HCT116 (cell line): ENCODE measurements around the gene EARS2. TPM values are rescaled to one million over a fixed set of nuclear protein-coding genes. Genes with fewer than 3 reads are reported as not detected.

ENCODE experiments used
- ATAC-seq: fragments of 200-7000 bp; cut with Tn5 transposase; 2 replicates; pipeline ENCODE4 v1.9.1; 2020; ENCODE audit warnings: mild to moderate bottlenecking, moderate library complexity
- BruUV-seq: library from RNA; stranded (reverse); fragments of 400-500 nt; replicated peaks from 2 replicates; lab custom pipeline; 2021; lab: Mats Ljungman, UMichigan
- CTCF ChIA-PET: fragments of 300-600 bp; sonication (Branson Sonifier 250); formaldehyde crosslinking; loops from one replicate; lab custom pipeline; 2021; ENCODE audit warnings: antibody characterized with exemption; lab: Charles Lee
- POLR2A ChIA-PET: fragments of 300-600, 350-600 bp; sonication (Branson Sonifier 250); formaldehyde crosslinking; loops from one replicate; lab custom pipeline; 2021; ENCODE audit warnings: antibody characterized with exemption; lab: Charles Lee
- RAD21 ChIA-PET, 2 experiments: fragments of 300-600 bp; sonication (Branson Sonifier 250); formaldehyde crosslinking; loops; one replicate each; lab custom pipeline; 2023; ENCODE audit warnings: low total read pairs in 2 of 2; ENCODE audit not compliant: uncharacterized antibody in 2 of 2, unreplicated experiment in 2 of 2, low non-redundant PET in 1 of 2; lab: Charles Lee
- DNase-seq: peaks from one replicate; pipeline ENCODE4 v3.0.0-alpha.2; 2010; ENCODE audit warnings: low read depth, low spot score
- H2AFZ ChIP-seq: fragments of 200-600 bp; shearing (Covaris generic), sonication (generic); 2 replicates; pipeline ENCODE4 v1.6.1; 2017; ENCODE audit warnings: low read depth, mixed run types, mixed read lengths, antibody characterized with exemption, low read length; ENCODE audit not compliant: poor library complexity, severe bottlenecking
- H3K27ac ChIP-seq: 2 replicates; pipeline ENCODE4 v1.5.1; 2012; ENCODE audit warnings: low read depth, low read length
- H3K27me3 ChIP-seq: fragments of 200-600 bp; sonication (generic); 2 replicates; pipeline ENCODE4 v1.6.1; 2016; ENCODE audit warnings: mixed run types, low read length, mixed read lengths; ENCODE audit not compliant: insufficient read depth
- H3K36me3 ChIP-seq, 2 experiments: fragments of 200-500 bp in 1 of 2; fragments of 200-600 bp in 1 of 2; sonication (Bioruptor generic) in 1 of 2; sonication (generic) in 1 of 2; 2 replicates each; pipeline versions ENCODE4 v1.5.1 to v1.6.1; 2014 to 2016; ENCODE audit warnings: low read length in 2 of 2, inconsistent platforms in 1 of 2, mixed read lengths in 1 of 2, mixed run types in 1 of 2; ENCODE audit not compliant: insufficient read depth in 2 of 2, control insufficient read depth in 1 of 2
- H3K4me1 ChIP-seq, 2 experiments: fragments of 200-600 bp in 1 of 2; sonication (generic) in 1 of 2; 2 replicates each; pipeline versions ENCODE4 v1.5.1 to v1.6.1; 2012 to 2017; ENCODE audit warnings: low read length in 2 of 2, inconsistent platforms in 1 of 2, mild to moderate bottlenecking in 1 of 2, mixed read lengths in 1 of 2, mixed run types in 1 of 2, moderate library complexity in 1 of 2; ENCODE audit not compliant: insufficient read depth in 2 of 2, control insufficient read depth in 1 of 2
- H3K4me2 ChIP-seq: fragments of 200-600 bp; sonication (generic); 2 replicates; pipeline ENCODE4 v1.6.1; 2017; ENCODE audit warnings: mixed run types, low read length, mixed read lengths
- H3K4me3 ChIP-seq, 2 experiments: fragments of 200-600 bp in 1 of 2; sonication (generic) in 1 of 2; replicated peaks in 1 of 2; 2 replicates each; pipeline ENCODE4 v1.5.1; 2011 to 2016; ENCODE audit warnings: low read length in 2 of 2, control low read depth in 1 of 2, low read depth in 1 of 2, mild to moderate bottlenecking in 1 of 2, mixed read lengths in 1 of 2, mixed run types in 1 of 2
- H3K79me2 ChIP-seq: fragments of 200-600 bp; sonication (generic); 2 replicates; pipeline ENCODE4 v1.6.1; 2017; ENCODE audit warnings: mild to moderate bottlenecking, mixed run types, low read length, moderate library complexity, mixed read lengths; ENCODE audit not compliant: insufficient read depth
- H3K9ac ChIP-seq: fragments of 200-600 bp; sonication (generic); 2 replicates; pipeline ENCODE4 v1.6.1; 2016; ENCODE audit warnings: low read length, mixed read lengths
- H3K9me2 ChIP-seq: fragments of 200-600 bp; sonication (generic), shearing (Covaris generic); 2 replicates; pipeline ENCODE4 v1.6.1; 2017; ENCODE audit warnings: mixed run types, mild to moderate bottlenecking, moderate library complexity; ENCODE audit not compliant: insufficient read depth
- H3K9me3 ChIP-seq, 2 experiments: fragments of 200-500 bp in 1 of 2; fragments of 200-600 bp in 1 of 2; sonication (Bioruptor generic) in 1 of 2; sonication (generic) in 1 of 2; 2 replicates each; pipeline ENCODE4 v1.6.1; 2014 to 2017; ENCODE audit warnings: low read length in 2 of 2, mixed read lengths in 2 of 2, inconsistent platforms in 1 of 2, low read depth in 1 of 2, mild to moderate bottlenecking in 1 of 2, mixed run types in 1 of 2, moderate library complexity in 1 of 2; ENCODE audit not compliant: control insufficient read depth in 1 of 2, insufficient read depth in 1 of 2
- H4K20me1 ChIP-seq: fragments of 200-600 bp; sonication (generic), shearing (Covaris generic); 2 replicates; pipeline ENCODE4 v1.6.1; 2017; ENCODE audit warnings: mixed run types, mild to moderate bottlenecking, moderate library complexity; ENCODE audit not compliant: insufficient read depth
- CBX3 ChIP-seq: IDR thresholded peaks from 2 replicates; pipeline ENCODE4 v1.6.1; 2012; ENCODE audit warnings: low read depth
- EZH2phosphoT487 ChIP-seq: fragments of 200-600 bp; IDR thresholded peaks from 2 replicates; pipeline ENCODE4 v1.6.1; 2018; ENCODE audit warnings: antibody characterized with exemption, borderline replicate concordance
- POLR2AphosphoS5 ChIP-seq: IDR thresholded peaks from 2 replicates; pipeline ENCODE4 v1.6.1; 2011; ENCODE audit warnings: mild to moderate bottlenecking, low read depth, low read length, moderate library complexity
- RAD21 ChIP-seq: IDR thresholded peaks from 2 replicates; pipeline ENCODE4 v1.6.1; 2012; ENCODE audit warnings: low read depth, mild to moderate bottlenecking
- SRF ChIP-seq: IDR thresholded peaks from 2 replicates; pipeline ENCODE4 v1.6.1; 2012; ENCODE audit warnings: low read depth
- TCF7L2 ChIP-seq: IDR thresholded peaks from 2 replicates; pipeline ENCODE4 v1.7.0; 2011; ENCODE audit warnings: borderline replicate concordance, inconsistent platforms; ENCODE audit not compliant: insufficient read depth, insufficient read length; ENCODE audit errors: extremely low read depth
- ZNF274 ChIP-seq: fragments of 200-500 bp; sonication (Bioruptor generic); IDR thresholded peaks from 2 replicates; pipeline ENCODE4 v1.6.1; 2014; ENCODE audit warnings: mild to moderate bottlenecking, low read depth, low read length, inconsistent platforms
- intact Hi-C: fragments of 100-400 bp; cut with micrococcal nuclease; formaldehyde crosslinking; loops from 2 replicates; pipeline ENCODE4 v1.10.0; 2022
- total RNA-seq: library from RNA; stranded (reverse); gene quantifications from one replicate; pipeline ENCODE4 v1.2.1, GENCODE V29; 2021; ENCODE audit not compliant: unreplicated experiment
- TF ChIP-seq, protein P1 (sequence below), 3 experiments: fragments of 200-600 bp in 1 of 3; sonication (generic) in 1 of 3; IDR thresholded peaks in 2 of 3; conservative IDR thresholded peaks in 1 of 3; 2 replicates each; pipeline ENCODE4 v1.5.1; 2012 to 2017; ENCODE audit warnings: low read depth in 2 of 3, low read length in 2 of 3, antibody characterized with exemption in 1 of 3, borderline replicate concordance in 1 of 3, control low read depth in 1 of 3, mild to moderate bottlenecking in 1 of 3, mixed read lengths in 1 of 3, mixed run types in 1 of 3, moderate library complexity in 1 of 3; ENCODE audit not compliant: insufficient read depth in 1 of 3
- TF ChIP-seq, protein P2 (sequence below): IDR thresholded peaks from 2 replicates; pipeline ENCODE4 v1.6.1; 2012
- TF ChIP-seq, protein P3 (sequence below): IDR thresholded peaks from 2 replicates; pipeline ENCODE4 v1.6.1; 2011; ENCODE audit warnings: mild to moderate bottlenecking, low read length, moderate library complexity; ENCODE audit not compliant: insufficient replicate concordance; ENCODE audit errors: extremely low read depth
- TF ChIP-seq, protein P4 (sequence below): IDR thresholded peaks from 2 replicates; pipeline ENCODE4 v1.6.1; 2012; ENCODE audit warnings: low read depth

EARS2 gene
- total RNA-seq, 1 experiment from 2014 or later: 35.6 TPM

DNA sequence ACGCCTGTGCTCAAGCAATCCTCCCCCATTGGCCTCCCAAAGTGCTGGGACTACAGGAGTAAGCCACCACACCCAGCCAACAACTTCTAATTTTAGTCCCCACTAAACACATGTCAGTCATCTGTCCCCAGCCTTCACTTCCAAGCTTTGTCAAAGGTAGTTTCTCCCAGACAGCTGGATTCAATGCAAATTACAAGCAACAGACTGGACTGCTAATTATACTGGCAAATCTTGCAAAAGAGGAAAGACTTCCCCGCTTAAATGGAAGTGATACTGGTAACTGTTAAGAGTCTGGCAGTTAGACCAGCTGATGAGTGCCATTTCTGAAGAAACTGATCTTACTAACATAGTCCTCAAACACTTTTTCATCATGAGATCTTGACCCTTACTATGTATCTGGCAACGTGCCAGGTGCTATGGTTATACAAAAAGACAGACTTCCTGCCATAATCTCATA lies 38.7 kb downstream of the EARS2 start:
- BruUV-seq: no TSS peak
- ChIA-PET RAD21 (no interaction called here), POLR2A (no interaction called here), CTCF (no interaction called here)
- H3K9me3 ChIP-seq: no peaks in the 10 kb centered on the region
- no peak overlapping the region for H3K4me2 ChIP-seq
- intact Hi-C loops: no loop called here
- TF ChIP-seq, protein P1, sequence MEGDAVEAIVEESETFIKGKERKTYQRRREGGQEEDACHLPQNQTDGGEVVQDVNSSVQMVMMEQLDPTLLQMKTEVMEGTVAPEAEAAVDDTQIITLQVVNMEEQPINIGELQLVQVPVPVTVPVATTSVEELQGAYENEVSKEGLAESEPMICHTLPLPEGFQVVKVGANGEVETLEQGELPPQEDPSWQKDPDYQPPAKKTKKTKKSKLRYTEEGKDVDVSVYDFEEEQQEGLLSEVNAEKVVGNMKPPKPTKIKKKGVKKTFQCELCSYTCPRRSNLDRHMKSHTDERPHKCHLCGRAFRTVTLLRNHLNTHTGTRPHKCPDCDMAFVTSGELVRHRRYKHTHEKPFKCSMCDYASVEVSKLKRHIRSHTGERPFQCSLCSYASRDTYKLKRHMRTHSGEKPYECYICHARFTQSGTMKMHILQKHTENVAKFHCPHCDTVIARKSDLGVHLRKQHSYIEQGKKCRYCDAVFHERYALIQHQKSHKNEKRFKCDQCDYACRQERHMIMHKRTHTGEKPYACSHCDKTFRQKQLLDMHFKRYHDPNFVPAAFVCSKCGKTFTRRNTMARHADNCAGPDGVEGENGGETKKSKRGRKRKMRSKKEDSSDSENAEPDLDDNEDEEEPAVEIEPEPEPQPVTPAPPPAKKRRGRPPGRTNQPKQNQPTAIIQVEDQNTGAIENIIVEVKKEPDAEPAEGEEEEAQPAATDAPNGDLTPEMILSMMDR (IDR thresholded peaks at IDR 0.05 in 2 of 3, conservative IDR thresholded peaks at IDR 0.05 in 1 of 3; ENCODE audit: borderline replicate concordance in 1 of 3, insufficient read depth in 1 of 3, low read depth in 2 of 3, low read length in 2 of 3): no peak
- TF ChIP-seq POLR2AphosphoS5 (no peak), SRF (no peak), TCF7L2 (no peak), CBX3 (no peak), EZH2phosphoT487 (no peak), ZNF274 (no peak), RAD21 (no peak)
- TF ChIP-seq, protein P2, sequence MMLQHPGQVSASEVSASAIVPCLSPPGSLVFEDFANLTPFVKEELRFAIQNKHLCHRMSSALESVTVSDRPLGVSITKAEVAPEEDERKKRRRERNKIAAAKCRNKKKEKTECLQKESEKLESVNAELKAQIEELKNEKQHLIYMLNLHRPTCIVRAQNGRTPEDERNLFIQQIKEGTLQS: no peak
- TF ChIP-seq, protein P3, sequence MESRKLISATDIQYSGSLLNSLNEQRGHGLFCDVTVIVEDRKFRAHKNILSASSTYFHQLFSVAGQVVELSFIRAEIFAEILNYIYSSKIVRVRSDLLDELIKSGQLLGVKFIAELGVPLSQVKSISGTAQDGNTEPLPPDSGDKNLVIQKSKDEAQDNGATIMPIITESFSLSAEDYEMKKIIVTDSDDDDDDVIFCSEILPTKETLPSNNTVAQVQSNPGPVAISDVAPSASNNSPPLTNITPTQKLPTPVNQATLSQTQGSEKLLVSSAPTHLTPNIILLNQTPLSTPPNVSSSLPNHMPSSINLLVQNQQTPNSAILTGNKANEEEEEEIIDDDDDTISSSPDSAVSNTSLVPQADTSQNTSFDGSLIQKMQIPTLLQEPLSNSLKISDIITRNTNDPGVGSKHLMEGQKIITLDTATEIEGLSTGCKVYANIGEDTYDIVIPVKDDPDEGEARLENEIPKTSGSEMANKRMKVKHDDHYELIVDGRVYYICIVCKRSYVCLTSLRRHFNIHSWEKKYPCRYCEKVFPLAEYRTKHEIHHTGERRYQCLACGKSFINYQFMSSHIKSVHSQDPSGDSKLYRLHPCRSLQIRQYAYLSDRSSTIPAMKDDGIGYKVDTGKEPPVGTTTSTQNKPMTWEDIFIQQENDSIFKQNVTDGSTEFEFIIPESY: no peak
- TF ChIP-seq, protein P4, sequence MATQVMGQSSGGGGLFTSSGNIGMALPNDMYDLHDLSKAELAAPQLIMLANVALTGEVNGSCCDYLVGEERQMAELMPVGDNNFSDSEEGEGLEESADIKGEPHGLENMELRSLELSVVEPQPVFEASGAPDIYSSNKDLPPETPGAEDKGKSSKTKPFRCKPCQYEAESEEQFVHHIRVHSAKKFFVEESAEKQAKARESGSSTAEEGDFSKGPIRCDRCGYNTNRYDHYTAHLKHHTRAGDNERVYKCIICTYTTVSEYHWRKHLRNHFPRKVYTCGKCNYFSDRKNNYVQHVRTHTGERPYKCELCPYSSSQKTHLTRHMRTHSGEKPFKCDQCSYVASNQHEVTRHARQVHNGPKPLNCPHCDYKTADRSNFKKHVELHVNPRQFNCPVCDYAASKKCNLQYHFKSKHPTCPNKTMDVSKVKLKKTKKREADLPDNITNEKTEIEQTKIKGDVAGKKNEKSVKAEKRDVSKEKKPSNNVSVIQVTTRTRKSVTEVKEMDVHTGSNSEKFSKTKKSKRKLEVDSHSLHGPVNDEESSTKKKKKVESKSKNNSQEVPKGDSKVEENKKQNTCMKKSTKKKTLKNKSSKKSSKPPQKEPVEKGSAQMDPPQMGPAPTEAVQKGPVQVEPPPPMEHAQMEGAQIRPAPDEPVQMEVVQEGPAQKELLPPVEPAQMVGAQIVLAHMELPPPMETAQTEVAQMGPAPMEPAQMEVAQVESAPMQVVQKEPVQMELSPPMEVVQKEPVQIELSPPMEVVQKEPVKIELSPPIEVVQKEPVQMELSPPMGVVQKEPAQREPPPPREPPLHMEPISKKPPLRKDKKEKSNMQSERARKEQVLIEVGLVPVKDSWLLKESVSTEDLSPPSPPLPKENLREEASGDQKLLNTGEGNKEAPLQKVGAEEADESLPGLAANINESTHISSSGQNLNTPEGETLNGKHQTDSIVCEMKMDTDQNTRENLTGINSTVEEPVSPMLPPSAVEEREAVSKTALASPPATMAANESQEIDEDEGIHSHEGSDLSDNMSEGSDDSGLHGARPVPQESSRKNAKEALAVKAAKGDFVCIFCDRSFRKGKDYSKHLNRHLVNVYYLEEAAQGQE: no peak
- H3K79me2 ChIP-seq: no peaks in the 10 kb centered on the region
- H2AFZ ChIP-seq: no peak overlapping the region
- H3K4me1 ChIP-seq: no peaks in the 10 kb centered on the region
- DNase-seq (no peak), ATAC-seq (no peak)
- H3K4me3 ChIP-seq: no peak overlapping the region
- H3K27me3 ChIP-seq: no peaks in the 10 kb centered on the region
- H3K36me3 ChIP-seq: peaks cover 7 to 26% of the 10 kb centered on the region in 2 experiments; a peak in 3 of 4 replicates
- H3K9ac ChIP-seq: no peak overlapping the region
- H3K27ac ChIP-seq: no peak overlapping the region
- H4K20me1 ChIP-seq: no peaks in the 10 kb centered on the region
- no peaks in the 10 kb centered on the region for H3K9me2 ChIP-seq
